Right lobe of liver (tissue), 4 donors: ENCODE results near the gene KRT72.

Source experiments
- CTCF ChIP-seq, 4 donors: fragments of 200-600 bp in 3 of 4; fragments of 450-650 bp in 1 of 4; IDR thresholded peaks; one replicate each; pipeline versions ENCODE4 v1.5.1 to v1.8.0; 2016 to 2022; ENCODE audit warnings: antibody characterized with exemption in 4 of 4, mild to moderate bottlenecking in 2 of 4
- POLR2A ChIP-seq: fragments of 450-650 bp; IDR thresholded peaks from one replicate; pipeline ENCODE4 v1.6.1; 2017; ENCODE audit warnings: antibody characterized with exemption, mild to moderate bottlenecking
- donor health status: DM: no; HTN: no; CAD: no.
- donor health status: DM: no; HTN: no; CAD: no.
- donor health status: DM: no; HTN: yes; CAD: no.

DNA sequence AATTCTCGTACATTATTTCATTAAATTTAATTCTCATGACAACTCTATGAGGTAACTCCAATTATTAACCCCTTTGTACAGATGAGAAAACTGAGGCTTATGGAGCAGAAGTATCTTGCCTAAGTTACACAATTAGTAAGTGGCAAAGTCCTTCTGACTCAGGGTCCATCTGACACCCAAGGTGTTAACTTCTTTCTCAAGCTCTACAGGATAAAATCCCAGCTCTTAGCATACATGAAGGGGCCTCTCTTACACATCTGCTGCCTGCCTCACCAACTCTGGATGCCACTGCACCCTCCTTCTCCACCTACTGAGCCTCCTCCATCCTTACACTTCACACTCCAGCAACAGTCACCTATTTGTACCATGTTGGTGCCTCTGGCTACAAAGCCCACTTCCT, 4.3 kb upstream of the KRT72 start:
- TF ChIP-seq CTCF (IDR thresholded peaks at IDR 0.05) (no peak), POLR2A (no peak)
